ENCODE results near the gene USP21. TPM values are rescaled to one million over a fixed set of nuclear protein-coding genes. Genes with fewer than 3 reads are reported as not detected.

Gene USP21
- total and polyA plus RNA-seq, 12 donors: 12.0 to 44.9 (median 28.2) TPM

DNA sequence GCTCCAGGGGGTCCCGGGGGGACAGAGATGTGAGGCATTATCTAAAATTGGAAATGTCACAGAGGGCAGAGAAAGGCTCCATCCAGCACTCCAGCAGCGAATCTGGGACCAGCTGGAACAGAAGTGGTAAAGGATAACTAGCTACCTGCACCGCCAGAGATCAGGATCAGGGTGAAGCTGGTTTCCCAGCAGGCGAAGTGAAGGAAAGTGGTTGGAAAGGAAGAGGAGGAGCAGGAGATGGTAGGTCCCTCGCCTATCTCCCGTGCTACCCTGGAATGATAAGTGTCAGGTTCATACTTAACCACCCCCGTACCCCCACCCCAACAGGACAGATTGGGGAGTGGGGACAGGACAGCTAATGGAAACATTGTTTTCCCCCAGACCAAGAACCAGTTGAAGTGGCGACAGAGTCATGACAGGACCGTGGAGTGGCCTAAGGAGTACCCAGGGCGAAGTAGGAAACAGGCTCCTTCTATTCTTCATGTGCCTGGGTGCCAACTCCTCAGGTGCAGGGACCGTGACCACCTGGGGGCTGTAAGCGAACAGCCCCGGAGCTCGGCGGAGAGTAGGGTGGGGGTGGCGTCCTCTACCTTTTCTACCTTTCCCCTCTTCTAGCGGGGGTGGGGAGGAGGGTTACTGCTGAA lies 17.3 kb downstream of the USP21 start:
- intact Hi-C loops (cut with DNase I): no loop called here
- peaks cover 16 to 30% of the 10 kb centered on the region in 2 donors for H3K4me1 ChIP-seq (replicated peaks in 1 of 2)
- DNase-seq: no peak
- TF ChIP-seq POLR2A (IDR thresholded peaks at IDR 0.05): no peak
- TF ChIP-seq, protein P1, sequence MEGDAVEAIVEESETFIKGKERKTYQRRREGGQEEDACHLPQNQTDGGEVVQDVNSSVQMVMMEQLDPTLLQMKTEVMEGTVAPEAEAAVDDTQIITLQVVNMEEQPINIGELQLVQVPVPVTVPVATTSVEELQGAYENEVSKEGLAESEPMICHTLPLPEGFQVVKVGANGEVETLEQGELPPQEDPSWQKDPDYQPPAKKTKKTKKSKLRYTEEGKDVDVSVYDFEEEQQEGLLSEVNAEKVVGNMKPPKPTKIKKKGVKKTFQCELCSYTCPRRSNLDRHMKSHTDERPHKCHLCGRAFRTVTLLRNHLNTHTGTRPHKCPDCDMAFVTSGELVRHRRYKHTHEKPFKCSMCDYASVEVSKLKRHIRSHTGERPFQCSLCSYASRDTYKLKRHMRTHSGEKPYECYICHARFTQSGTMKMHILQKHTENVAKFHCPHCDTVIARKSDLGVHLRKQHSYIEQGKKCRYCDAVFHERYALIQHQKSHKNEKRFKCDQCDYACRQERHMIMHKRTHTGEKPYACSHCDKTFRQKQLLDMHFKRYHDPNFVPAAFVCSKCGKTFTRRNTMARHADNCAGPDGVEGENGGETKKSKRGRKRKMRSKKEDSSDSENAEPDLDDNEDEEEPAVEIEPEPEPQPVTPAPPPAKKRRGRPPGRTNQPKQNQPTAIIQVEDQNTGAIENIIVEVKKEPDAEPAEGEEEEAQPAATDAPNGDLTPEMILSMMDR (IDR thresholded peaks at IDR 0.05): no peak
- 17 to 30% (median 18%) methylated on average over 9 to 17 of the region's 17 CpGs for WGBS, 4 donors
- peak overlapping the region in 4 of 5 donors; percentile 77 to 89 (median 88) for H3K27ac ChIP-seq
- no peaks in the 10 kb centered on the region for H3K27me3 ChIP-seq
- peak overlapping the region in 3 of 4 donors; percentile 25 to 97 (median 86) for H3K4me3 ChIP-seq
- no peaks in the 10 kb centered on the region for H3K9me3 ChIP-seq (replicated peaks in 1 of 3)
- peaks cover 0 to 39% of the 10 kb centered on the region in 2 donors for H3K36me3 ChIP-seq (replicated peaks in 1 of 2)

DNA sequence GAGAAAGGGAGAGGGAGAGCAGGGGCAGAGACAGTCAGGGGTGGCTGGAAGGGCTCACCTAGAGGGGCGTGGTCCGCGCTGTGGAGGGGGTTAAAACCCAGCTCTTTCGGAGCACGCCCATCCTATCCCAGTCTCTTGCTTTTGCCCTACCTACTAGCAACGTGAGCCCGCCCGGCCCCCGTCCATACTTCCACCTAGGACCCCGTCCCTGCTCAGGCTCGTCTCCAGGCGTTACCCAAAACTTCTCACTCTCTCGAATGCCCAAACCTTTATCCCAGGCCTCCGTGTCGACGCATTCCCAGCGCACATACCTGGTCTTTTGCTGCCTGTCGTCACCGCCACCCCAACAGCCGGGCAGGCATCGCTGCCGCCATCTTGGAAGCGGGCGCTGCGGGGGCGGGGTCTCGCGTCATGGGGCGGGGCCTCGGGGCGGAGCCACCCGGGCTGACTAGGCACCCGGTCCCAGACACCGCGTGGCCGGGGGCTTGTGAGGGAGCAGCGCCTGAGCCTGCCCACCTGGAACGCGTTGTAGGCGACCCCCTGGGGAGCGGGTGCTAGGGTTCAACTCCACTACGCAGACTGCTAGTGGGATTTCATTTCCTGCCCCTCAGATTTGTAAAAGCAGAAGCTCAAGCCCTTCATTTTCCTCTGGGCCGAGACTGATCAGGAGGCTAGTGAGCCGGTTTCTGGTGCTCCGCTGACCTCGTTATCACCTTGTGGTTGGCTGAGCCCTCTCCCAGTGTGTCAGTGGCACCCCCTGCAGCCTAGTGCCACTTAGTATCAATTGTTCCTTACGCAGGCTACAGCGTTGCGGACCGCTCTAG lies 18.0 kb downstream of the USP21 start, which contains the start of gene B4GALT3:
TSS of gene B4GALT3 (minus strand) at position 396 of the 824 bp plus-strand sequence. CDS start 1,447 bp downstream, outside the sequence.
- peak; percentile 86 to 95 (median 90) for DNase-seq
- H3K27ac ChIP-seq: peak within 1 kb of the TSS; percentile 20 to 89 (median 88)
- peak within 1 kb of the TSS; percentile 25 to 97 (median 62) for H3K4me3 ChIP-seq
- WGBS, 4 donors: 3 to 4% (median 4%) methylated on average over 26 to 50 of the region's 50 CpGs
- H3K4me1 ChIP-seq (replicated peaks in 1 of 2): peaks cover 16 to 30% of the 10 kb centered on the region in 2 donors
- H3K27me3 ChIP-seq: no peaks in the 10 kb centered on the region
- peaks cover 0 to 31% of the 10 kb centered on the region in 2 donors for H3K36me3 ChIP-seq (replicated peaks in 1 of 2)
- intact Hi-C loops (cut with DNase I): no loop called here
- no peaks in the 10 kb centered on the region for H3K9me3 ChIP-seq (replicated peaks in 1 of 3)
- peak; percentile 52 to 75 for TF ChIP-seq POLR2A (IDR thresholded peaks at IDR 0.05)
- TF ChIP-seq, protein P1 (IDR thresholded peaks at IDR 0.05): peak in 3 of 6 experiments; percentile 15 to 22 (median 17)

DNA sequence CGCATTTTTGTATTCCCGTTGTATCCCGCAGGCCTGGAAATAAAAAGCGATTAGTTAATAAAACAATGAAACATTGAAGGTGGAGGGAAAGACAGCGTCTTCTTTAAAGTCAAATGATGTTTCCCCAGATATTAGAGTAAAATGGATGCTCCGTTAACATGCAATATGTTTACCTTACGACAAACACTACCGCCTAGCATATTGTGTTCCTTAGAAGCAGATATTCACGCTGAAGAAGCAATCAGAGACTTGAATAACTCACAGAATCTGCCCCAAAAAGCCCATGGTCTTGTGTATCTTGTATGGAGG lies 18.6 kb downstream of the USP21 start:
- intact Hi-C loops (cut with DNase I): no loop called here
- Histone ChIP-seq H3K4me1 (replicated peaks in 1 of 2) (peaks cover 13 to 26% of the 10 kb centered on the region in 2 donors), H3K27me3 (no peaks in the 10 kb centered on the region), H3K4me3 (peak overlapping the region in 3 of 4 donors; percentile 25 to 97 (median 86)), H3K9me3 (replicated peaks in 1 of 3) (no peaks in the 10 kb centered on the region), H3K27ac (peak overlapping the region; percentile 20 to 89 (median 88)), H3K36me3 (replicated peaks in 1 of 2) (peaks cover 0 to 28% of the 10 kb centered on the region in 2 donors)
- no peak for DNase-seq
- TF ChIP-seq, protein P1 (IDR thresholded peaks at IDR 0.05): peak in 1 of 6 experiments; percentile 4
- TF ChIP-seq POLR2A (IDR thresholded peaks at IDR 0.05): no peak
- WGBS, 4 donors: 49 to 65% (median 63%) methylated on average over 9 of the region's 9 CpGs

DNA sequence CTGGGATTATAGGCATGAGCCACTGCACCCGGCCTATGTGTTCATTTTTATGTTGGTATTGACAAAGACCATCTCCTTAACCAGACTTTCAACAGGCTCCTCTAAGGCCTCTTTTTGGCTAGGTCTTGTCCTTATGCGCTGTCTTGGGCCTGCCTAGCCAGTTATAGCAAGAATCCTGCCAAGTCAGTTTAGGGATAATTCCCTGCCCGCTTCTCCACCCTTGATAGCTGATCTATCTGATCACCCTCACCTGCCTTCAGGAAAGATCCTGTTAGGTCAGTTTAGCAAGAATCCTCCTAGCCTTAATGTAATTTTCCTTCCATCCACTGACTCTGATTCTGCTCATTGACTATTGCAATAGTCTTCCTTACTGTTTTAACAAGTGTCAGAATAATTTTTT lies 20.4 kb downstream of the USP21 start:
- no peaks in the 10 kb centered on the region for H3K27me3 ChIP-seq

More for the DNA sequence above, 20.4 kb downstream of the USP21 start:
- DNase-seq: no peak
- Histone ChIP-seq H3K27ac (no peak overlapping the region), H3K36me3 (replicated peaks in 1 of 2) (peaks cover 0 to 10% of the 10 kb centered on the region in 2 donors), H3K9me3 (replicated peaks in 1 of 3) (no peaks in the 10 kb centered on the region), H3K4me1 (replicated peaks in 1 of 2) (peaks cover 6 to 22% of the 10 kb centered on the region in 2 donors), H3K4me3 (no peak overlapping the region)
- intact Hi-C loops (cut with DNase I): no loop called here
- 83 to 94% (median 89%) methylated on average over 3 of the region's 3 CpGs for WGBS, 4 donors
- TF ChIP-seq, protein P1 (IDR thresholded peaks at IDR 0.05): no peak
- no peak for TF ChIP-seq POLR2A (IDR thresholded peaks at IDR 0.05)
